ENCODE measurements around the gene TAS1R2.

DNA sequence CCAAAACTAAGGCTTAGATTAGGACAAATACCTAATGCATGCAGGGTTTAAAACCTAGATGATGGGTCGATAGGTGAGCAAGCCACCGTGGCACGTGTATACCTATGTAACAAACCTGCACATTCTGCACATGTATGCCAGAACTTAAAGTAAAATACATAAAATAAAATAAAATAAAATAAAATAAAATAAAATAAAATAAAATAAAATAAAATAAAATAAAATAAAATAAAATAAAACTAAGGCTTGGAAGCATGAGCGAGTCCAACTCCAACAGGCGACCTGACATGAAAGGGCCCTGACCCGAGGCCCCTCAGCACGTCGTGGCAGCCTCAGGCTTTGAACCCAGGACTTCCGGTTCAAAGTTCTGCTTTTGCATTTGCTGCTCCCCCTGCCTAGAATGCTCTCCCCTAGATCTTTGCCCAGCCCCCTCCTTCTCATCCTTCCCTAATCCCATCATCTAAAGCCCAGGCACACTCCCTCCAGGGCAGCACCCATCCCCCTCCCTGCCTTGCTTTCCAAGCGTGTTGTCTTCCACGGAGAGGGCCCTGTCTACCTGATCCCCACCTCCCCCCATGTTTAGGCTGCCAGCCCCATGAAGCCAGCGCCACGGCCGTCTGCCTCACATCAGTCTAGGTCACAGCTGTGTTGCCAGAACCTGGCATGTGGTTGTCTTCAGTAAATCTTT is 64.3 kb downstream of the TAS1R2 start:
- TF ChIP-seq, protein P1, sequence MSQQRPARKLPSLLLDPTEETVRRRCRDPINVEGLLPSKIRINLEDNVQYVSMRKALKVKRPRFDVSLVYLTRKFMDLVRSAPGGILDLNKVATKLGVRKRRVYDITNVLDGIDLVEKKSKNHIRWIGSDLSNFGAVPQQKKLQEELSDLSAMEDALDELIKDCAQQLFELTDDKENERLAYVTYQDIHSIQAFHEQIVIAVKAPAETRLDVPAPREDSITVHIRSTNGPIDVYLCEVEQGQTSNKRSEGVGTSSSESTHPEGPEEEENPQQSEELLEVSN (IDR thresholded peaks at IDR 0.05): no peak
- TF ChIP-seq EZH2 (IDR thresholded peaks at IDR 0.05; ENCODE audit: low read depth, low read length, severe bottlenecking): no peak
- TF ChIP-seq, protein P2, sequence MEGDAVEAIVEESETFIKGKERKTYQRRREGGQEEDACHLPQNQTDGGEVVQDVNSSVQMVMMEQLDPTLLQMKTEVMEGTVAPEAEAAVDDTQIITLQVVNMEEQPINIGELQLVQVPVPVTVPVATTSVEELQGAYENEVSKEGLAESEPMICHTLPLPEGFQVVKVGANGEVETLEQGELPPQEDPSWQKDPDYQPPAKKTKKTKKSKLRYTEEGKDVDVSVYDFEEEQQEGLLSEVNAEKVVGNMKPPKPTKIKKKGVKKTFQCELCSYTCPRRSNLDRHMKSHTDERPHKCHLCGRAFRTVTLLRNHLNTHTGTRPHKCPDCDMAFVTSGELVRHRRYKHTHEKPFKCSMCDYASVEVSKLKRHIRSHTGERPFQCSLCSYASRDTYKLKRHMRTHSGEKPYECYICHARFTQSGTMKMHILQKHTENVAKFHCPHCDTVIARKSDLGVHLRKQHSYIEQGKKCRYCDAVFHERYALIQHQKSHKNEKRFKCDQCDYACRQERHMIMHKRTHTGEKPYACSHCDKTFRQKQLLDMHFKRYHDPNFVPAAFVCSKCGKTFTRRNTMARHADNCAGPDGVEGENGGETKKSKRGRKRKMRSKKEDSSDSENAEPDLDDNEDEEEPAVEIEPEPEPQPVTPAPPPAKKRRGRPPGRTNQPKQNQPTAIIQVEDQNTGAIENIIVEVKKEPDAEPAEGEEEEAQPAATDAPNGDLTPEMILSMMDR (IDR thresholded peaks at IDR 0.05; ENCODE audit: control extremely low read depth in 1 of 3, insufficient read depth in 1 of 3, low read depth in 1 of 3, low read length in 3 of 3): no peak
- TF ChIP-seq POLR2A (IDR thresholded peaks at IDR 0.05; ENCODE audit: control extremely low read depth in 1 of 2, low read depth in 2 of 2, low read length in 2 of 2): no peak
- TF ChIP-seq TEAD4 (IDR thresholded peaks at IDR 0.05; ENCODE audit: low read depth, low read length): no peak
- TF ChIP-seq RAD21 (IDR thresholded peaks at IDR 0.05 in 1 of 2, conservative IDR thresholded peaks at IDR 0.05 in 1 of 2; ENCODE audit: low read depth in 2 of 2, low read length in 2 of 2): no peak
- TF ChIP-seq GABPA (IDR thresholded peaks at IDR 0.05; ENCODE audit: borderline replicate concordance, insufficient read depth, low read length): no peak
